Astrocyte (in vitro differentiated cells and primary cell): ENCODE results near the gene ADAMTS3. TPM values are rescaled to one million over a fixed set of nuclear protein-coding genes. Genes with fewer than 3 reads are reported as not detected.

Source experiments
- DNase-seq: peaks from one replicate; pipeline ENCODE4 v3.0.0-alpha.2; 2010; ENCODE audit warnings: low read depth
- FAIRE-seq: peaks from 2 replicates; lab custom pipeline; 2011; peaks lifted over from hg19 to GRCh38; lab: Jason Lieb, UNC
- H2AFZ ChIP-seq: 2 replicates; pipeline ENCODE4 v1.6.0; 2012; ENCODE audit warnings: low read depth, low read length, inconsistent platforms
- H3K27ac ChIP-seq: 2 replicates; pipeline ENCODE4 v1.5.1; 2011; ENCODE audit warnings: low read depth, low read length, inconsistent platforms
- H3K27me3 ChIP-seq: 2 replicates; pipeline ENCODE4 v1.6.0; 2011; ENCODE audit warnings: low read length, inconsistent platforms; ENCODE audit not compliant: insufficient read depth
- H3K36me3 ChIP-seq: 2 replicates; pipeline ENCODE4 v1.5.1; 2011; ENCODE audit warnings: low read length, inconsistent platforms; ENCODE audit not compliant: insufficient read depth
- H3K4me1 ChIP-seq: 2 replicates; pipeline ENCODE4 v1.5.1; 2011; ENCODE audit warnings: low read length, inconsistent platforms; ENCODE audit not compliant: insufficient read depth
- H3K4me2 ChIP-seq: 2 replicates; pipeline ENCODE4 v1.6.0; 2012; ENCODE audit warnings: low read length, inconsistent platforms
- H3K4me3 ChIP-seq: 2 replicates; pipeline ENCODE4 v1.5.1; 2011; ENCODE audit warnings: low read depth, mild to moderate bottlenecking, low read length, inconsistent platforms; ENCODE audit not compliant: insufficient read depth
- H3K79me2 ChIP-seq: 2 replicates; pipeline ENCODE4 v1.6.0; 2012; ENCODE audit warnings: mild to moderate bottlenecking, low read length, inconsistent platforms; ENCODE audit not compliant: insufficient read depth
- H3K9ac ChIP-seq: 2 replicates; pipeline ENCODE4 v1.6.0; 2012; ENCODE audit warnings: mild to moderate bottlenecking, low read length, inconsistent platforms
- H3K9me3 ChIP-seq: 2 replicates; pipeline ENCODE4 v1.5.1; 2012; ENCODE audit warnings: low read depth, mild to moderate bottlenecking, low read length, inconsistent platforms; ENCODE audit not compliant: insufficient read depth
- H4K20me1 ChIP-seq: 2 replicates; pipeline ENCODE4 v1.6.0; 2012; ENCODE audit warnings: low read length, inconsistent platforms; ENCODE audit not compliant: insufficient read depth
- H3K27ac Mint-ChIP-seq: one replicate; pipeline ENCODE4 v1.8.0; 2021; ENCODE audit warnings: mild to moderate bottlenecking, mixed read lengths; ENCODE audit not compliant: unreplicated experiment
- H3K27me3 Mint-ChIP-seq: one replicate; pipeline ENCODE4 v1.8.0; 2021; ENCODE audit warnings: low read depth, mixed read lengths; ENCODE audit not compliant: unreplicated experiment
- H3K36me3 Mint-ChIP-seq: one replicate; pipeline ENCODE4 v1.8.0; 2021; ENCODE audit warnings: low read depth, mixed read lengths; ENCODE audit not compliant: unreplicated experiment
- H3K4me1 Mint-ChIP-seq: one replicate; pipeline ENCODE4 v1.8.0; 2021; ENCODE audit warnings: low read depth, mixed read lengths; ENCODE audit not compliant: unreplicated experiment
- H3K4me3 Mint-ChIP-seq: one replicate; pipeline ENCODE4 v1.8.0; 2021; ENCODE audit warnings: mild to moderate bottlenecking, moderate library complexity, mixed read lengths; ENCODE audit not compliant: unreplicated experiment
- H3K9me3 Mint-ChIP-seq: one replicate; pipeline ENCODE4 v1.8.0; 2021; ENCODE audit warnings: mild to moderate bottlenecking, mixed read lengths; ENCODE audit not compliant: unreplicated experiment
- EZH2 ChIP-seq: IDR thresholded peaks from 2 replicates; pipeline ENCODE4 v1.6.1; 2012; ENCODE audit warnings: mild to moderate bottlenecking, low read length, inconsistent platforms; ENCODE audit not compliant: insufficient read depth
- total RNA-seq: library from RNA; stranded (reverse); gene quantifications from 2 replicates; pipeline ENCODE4 v1.2.1, GENCODE V29; 2021
- TF ChIP-seq, protein P1 (sequence below): IDR thresholded peaks from 2 replicates; pipeline ENCODE4 v1.5.1; 2011; ENCODE audit warnings: low read depth, mild to moderate bottlenecking, inconsistent platforms, low read length, moderate library complexity; ENCODE audit not compliant: insufficient read depth

Gene ADAMTS3
- total RNA-seq, 1 donor from 2014 or later = 4.2 TPM

- H3K9me3 ChIP-seq = no peaks in the 10 kb centered on the region
- no peaks in the 10 kb centered on the region for H3K36me3 Mint-ChIP-seq
- H3K4me2 ChIP-seq = no peak overlapping the region
- no peaks in the 10 kb centered on the region for H3K4me1 Mint-ChIP-seq
- DNase-seq (no peak), FAIRE-seq (no peak)
- no peak overlapping the region for H2AFZ ChIP-seq
- H3K36me3 ChIP-seq = no peaks in the 10 kb centered on the region
- H3K4me3 ChIP-seq = no peak overlapping the region
- no peaks in the 10 kb centered on the region for H3K27me3 Mint-ChIP-seq
- H3K9ac ChIP-seq = no peak overlapping the region
- no peak overlapping the region for H3K27ac ChIP-seq
- H3K79me2 ChIP-seq = no peaks in the 10 kb centered on the region
- H3K27me3 ChIP-seq = no peaks in the 10 kb centered on the region
- H3K27ac Mint-ChIP-seq = no peak overlapping the region
- TF ChIP-seq, protein P1, sequence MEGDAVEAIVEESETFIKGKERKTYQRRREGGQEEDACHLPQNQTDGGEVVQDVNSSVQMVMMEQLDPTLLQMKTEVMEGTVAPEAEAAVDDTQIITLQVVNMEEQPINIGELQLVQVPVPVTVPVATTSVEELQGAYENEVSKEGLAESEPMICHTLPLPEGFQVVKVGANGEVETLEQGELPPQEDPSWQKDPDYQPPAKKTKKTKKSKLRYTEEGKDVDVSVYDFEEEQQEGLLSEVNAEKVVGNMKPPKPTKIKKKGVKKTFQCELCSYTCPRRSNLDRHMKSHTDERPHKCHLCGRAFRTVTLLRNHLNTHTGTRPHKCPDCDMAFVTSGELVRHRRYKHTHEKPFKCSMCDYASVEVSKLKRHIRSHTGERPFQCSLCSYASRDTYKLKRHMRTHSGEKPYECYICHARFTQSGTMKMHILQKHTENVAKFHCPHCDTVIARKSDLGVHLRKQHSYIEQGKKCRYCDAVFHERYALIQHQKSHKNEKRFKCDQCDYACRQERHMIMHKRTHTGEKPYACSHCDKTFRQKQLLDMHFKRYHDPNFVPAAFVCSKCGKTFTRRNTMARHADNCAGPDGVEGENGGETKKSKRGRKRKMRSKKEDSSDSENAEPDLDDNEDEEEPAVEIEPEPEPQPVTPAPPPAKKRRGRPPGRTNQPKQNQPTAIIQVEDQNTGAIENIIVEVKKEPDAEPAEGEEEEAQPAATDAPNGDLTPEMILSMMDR = no peak
- no peak for TF ChIP-seq EZH2
- H3K9me3 Mint-ChIP-seq = no peaks in the 10 kb centered on the region
- no peaks in the 10 kb centered on the region for H3K4me1 ChIP-seq
- H3K4me3 Mint-ChIP-seq = no peak overlapping the region
- no peaks in the 10 kb centered on the region for H4K20me1 ChIP-seq
Observed at GRCh38 chr4:72352711-72353110, 216.3 kb downstream of the ADAMTS3 start.

- no peaks in the 10 kb centered on the region for H3K27me3 Mint-ChIP-seq
- Histone ChIP-seq H3K9ac (no peak overlapping the region), H2AFZ (no peak overlapping the region), H3K27me3 (no peaks in the 10 kb centered on the region), H4K20me1 (no peaks in the 10 kb centered on the region), H3K4me3 (no peak overlapping the region), H3K4me1 (no peaks in the 10 kb centered on the region), H3K4me2 (no peak overlapping the region), H3K79me2 (no peaks in the 10 kb centered on the region), H3K9me3 (no peaks in the 10 kb centered on the region), H3K27ac (no peak overlapping the region), H3K36me3 (no peaks in the 10 kb centered on the region)
- no peak for DNase-seq
- FAIRE-seq = no peak
- no peaks in the 10 kb centered on the region for H3K36me3 Mint-ChIP-seq
- no peaks in the 10 kb centered on the region for H3K4me1 Mint-ChIP-seq
- TF ChIP-seq, protein P1 = no peak
- no peak for TF ChIP-seq EZH2
- H3K27ac Mint-ChIP-seq = no peak overlapping the region
- no peak overlapping the region for H3K4me3 Mint-ChIP-seq
- no peaks in the 10 kb centered on the region for H3K9me3 Mint-ChIP-seq
Observed at GRCh38 chr4:72351521-72351920, 217.5 kb downstream of the ADAMTS3 start.

GRCh38 chr4:72348701-72349100 lies 220.3 kb downstream of the ADAMTS3 start:
- no peaks in the 10 kb centered on the region for H4K20me1 ChIP-seq
- no peak overlapping the region for H3K4me2 ChIP-seq

More at GRCh38 chr4:72348701-72349100, 220.3 kb downstream of the ADAMTS3 start:
- Histone ChIP-seq H2AFZ (no peak overlapping the region), H3K4me1 (no peaks in the 10 kb centered on the region), H3K9ac (no peak overlapping the region), H3K36me3 (no peaks in the 10 kb centered on the region), H3K4me3 (no peak overlapping the region), H3K79me2 (no peaks in the 10 kb centered on the region), H3K9me3 (no peaks in the 10 kb centered on the region), H3K27me3 (no peaks in the 10 kb centered on the region), H3K27ac (no peak overlapping the region)
- no peaks in the 10 kb centered on the region for H3K36me3 Mint-ChIP-seq
- no peak overlapping the region for H3K4me3 Mint-ChIP-seq
- no peaks in the 10 kb centered on the region for H3K4me1 Mint-ChIP-seq
- no peaks in the 10 kb centered on the region for H3K9me3 Mint-ChIP-seq
- no peaks in the 10 kb centered on the region for H3K27me3 Mint-ChIP-seq
- FAIRE-seq (no peak), DNase-seq (no peak)
- no peak for TF ChIP-seq EZH2
- TF ChIP-seq, protein P1 = no peak
- H3K27ac Mint-ChIP-seq = no peak overlapping the region
